SK-N-SH (cell line): ENCODE data around the gene TNPO1. TPM values are rescaled to one million over a fixed set of nuclear protein-coding genes. Genes with fewer than 3 reads are reported as not detected.
A peak's percentile ranks its signal among the peaks of the same experiment; 100 is the strongest.

Source experiments
- CTCF ChIA-PET: fragments of 300-600, 350-600 bp; formaldehyde crosslinking; extraction: SDS; loops from one replicate; lab custom pipeline; 2021; lab: Yijun Ruan, JAX
- POLR2A ChIA-PET: fragments of 350-600 bp; sonication (Branson Sonifier 250); formaldehyde crosslinking; extraction: SDS; loops from one replicate; lab custom pipeline; 2020; ENCODE audit warnings: antibody characterized with exemption, inconsistent platforms; lab: Yijun Ruan, JAX
- DNase-seq: peaks from one replicate; pipeline ENCODE4 v3.0.0; 2012
- H2AFZ ChIP-seq: fragments of 200-600 bp; sonication (generic); 2 replicates; pipeline ENCODE4 v1.8.1; 2016; ENCODE audit warnings: antibody characterized with exemption, mild to moderate bottlenecking, low read depth
- H3F3A ChIP-seq: fragments of 200-600 bp; sonication (generic); replicated peaks from 2 replicates; pipeline ENCODE3; 2016; ENCODE audit warnings: antibody characterized with exemption, mild to moderate bottlenecking; ENCODE audit not compliant: insufficient read depth
- H3K27ac ChIP-seq, 2 experiments: fragments of 200-500 bp in 1 of 2; fragments of 200-600 bp in 1 of 2; sonication (Bioruptor generic) in 1 of 2; sonication (generic), shearing (Covaris generic) in 1 of 2; 2 replicates each; pipeline versions ENCODE4 v1.5.1 to v1.6.1; 2014 to 2016; ENCODE audit warnings: low read depth in 2 of 2, inconsistent platforms in 1 of 2, low read length in 1 of 2, mild to moderate bottlenecking in 1 of 2, mixed read lengths in 1 of 2
- H3K27me3 ChIP-seq: fragments of 200-600 bp; sonication (generic), shearing (Covaris generic); 2 replicates; pipeline ENCODE4 v1.6.1; 2016; ENCODE audit warnings: mixed run types; ENCODE audit not compliant: insufficient read depth
- H3K36me3 ChIP-seq, 2 experiments: fragments of 200-500 bp in 1 of 2; fragments of 200-600 bp in 1 of 2; sonication (Bioruptor generic) in 1 of 2; sonication (generic) in 1 of 2; replicated peaks in 1 of 2; 2 replicates each; pipeline versions ENCODE3 to v1.5.1; 2014 to 2016; ENCODE audit warnings: low read length in 1 of 2, mild to moderate bottlenecking in 1 of 2; ENCODE audit not compliant: insufficient read depth in 2 of 2, control insufficient read depth in 1 of 2
- H3K4me1 ChIP-seq, 2 experiments: fragments of 200-500 bp in 1 of 2; fragments of 200-600 bp in 1 of 2; sonication (Bioruptor generic) in 1 of 2; sonication (generic), shearing (Covaris generic) in 1 of 2; 2 replicates each; pipeline versions ENCODE4 v1.5.1 to v1.6.1; 2014 to 2016; ENCODE audit warnings: low read depth in 1 of 2, low read length in 1 of 2, mixed run types in 1 of 2; ENCODE audit not compliant: insufficient read depth in 2 of 2, control insufficient read depth in 1 of 2
- H3K4me2 ChIP-seq: fragments of 200-600 bp; sonication (generic), shearing (Covaris generic); 2 replicates; pipeline ENCODE4 v1.6.1; 2017; ENCODE audit warnings: mixed run types
- H3K4me3 ChIP-seq, 2 experiments: fragments of 200-500 bp in 1 of 2; fragments of 200-600 bp in 1 of 2; sonication (Bioruptor generic) in 1 of 2; sonication (generic), shearing (Covaris generic) in 1 of 2; 2 replicates each; pipeline versions ENCODE4 v1.5.1 to v1.8.1; 2014 to 2016; ENCODE audit warnings: low read depth in 2 of 2, inconsistent platforms in 1 of 2, low read length in 1 of 2, mild to moderate bottlenecking in 1 of 2, mixed read lengths in 1 of 2, moderate library complexity in 1 of 2
- H3K79me2 ChIP-seq: fragments of 200-600 bp; sonication (generic); 2 replicates; pipeline ENCODE4 v1.8.1; 2017; ENCODE audit warnings: mild to moderate bottlenecking; ENCODE audit not compliant: insufficient read depth
- H3K9ac ChIP-seq: fragments of 200-600 bp; sonication (generic); 2 replicates; pipeline ENCODE4 v1.6.1; 2017; ENCODE audit warnings: mixed run types
- H3K9me2 ChIP-seq: fragments of 200-600 bp; sonication (generic); 2 replicates; pipeline ENCODE4 v1.6.1; 2017; ENCODE audit warnings: mixed run types
- H3K9me3 ChIP-seq: fragments of 200-600 bp; sonication (generic); 2 replicates; pipeline ENCODE4 v1.6.1; 2017; ENCODE audit warnings: mixed run types, mild to moderate bottlenecking, moderate library complexity
- H4K20me1 ChIP-seq: fragments of 200-600 bp; sonication (generic); 2 replicates; pipeline ENCODE4 v1.6.1; 2017; ENCODE audit warnings: mild to moderate bottlenecking, mixed run types; ENCODE audit not compliant: insufficient read depth
- CHD2 ChIP-seq: fragments of 150-350 bp; IDR thresholded peaks from 2 replicates; pipeline ENCODE4 v1.6.1; 2018; ENCODE audit warnings: low read length; ENCODE audit not compliant: partially characterized antibody
- EZH2phosphoT487 ChIP-seq: fragments of 200-600 bp; sonication (generic); IDR thresholded peaks from 2 replicates; pipeline ENCODE4 v1.6.1; 2017; ENCODE audit warnings: low read depth, mixed run types, mild to moderate bottlenecking, antibody characterized with exemption, moderate library complexity, borderline replicate concordance
- GABPA ChIP-seq: IDR thresholded peaks from 2 replicates; pipeline ENCODE4 v1.4.0; 2012; ENCODE audit warnings: low read depth, mild to moderate bottlenecking
- IRF3 ChIP-seq: fragments of 150-350 bp; IDR thresholded peaks from 2 replicates; pipeline ENCODE4 v1.6.1; 2016; ENCODE audit warnings: mild to moderate bottlenecking, low read depth, low read length
- JUND ChIP-seq: IDR thresholded peaks from 2 replicates; pipeline ENCODE4 v1.4.0; 2012
- MXI1 ChIP-seq: IDR thresholded peaks from 2 replicates; pipeline ENCODE4 v1.6.1; 2012; ENCODE audit warnings: mild to moderate bottlenecking, low read depth, low read length, improper control_type of control experiment
- NFIC ChIP-seq: IDR thresholded peaks from 2 replicates; pipeline ENCODE4 v1.4.0; 2012; ENCODE audit warnings: borderline replicate concordance
- PBX3 ChIP-seq: IDR thresholded peaks from 2 replicates; pipeline ENCODE4; 2012
- RCOR1 ChIP-seq: fragments of 150-350 bp; IDR thresholded peaks from 2 replicates; pipeline ENCODE4 v1.6.1; 2017; ENCODE audit warnings: antibody characterized with exemption, low read length
- RFX5 ChIP-seq: IDR thresholded peaks from 2 replicates; pipeline ENCODE4 v1.6.1; 2012; ENCODE audit warnings: mild to moderate bottlenecking, improper control_type of control experiment, low read length
- RXRA ChIP-seq: IDR thresholded peaks from 2 replicates; pipeline ENCODE4 v1.4.0; 2012; ENCODE audit warnings: low read depth, mild to moderate bottlenecking, borderline replicate concordance
- TCF12 ChIP-seq: IDR thresholded peaks from 2 replicates; pipeline ENCODE4 v1.4.0; 2012
- TEAD4 ChIP-seq: IDR thresholded peaks from 2 replicates; pipeline ENCODE4 v1.4.0; 2012; ENCODE audit warnings: mild to moderate bottlenecking, borderline replicate concordance; ENCODE audit not compliant: insufficient read depth
- USF1 ChIP-seq: IDR thresholded peaks from 2 replicates; pipeline ENCODE4 v1.4.0; 2012; ENCODE audit warnings: low read depth, borderline replicate concordance
- WGBS: methylation state at CpG from one replicate; pipeline ENCODE4 v1.1.6; 2017; ENCODE audit warnings: low lambda C conversion rate; 5-methylcytosine and 5-hydroxymethylcytosine counted together
- polyA plus RNA-seq, 3 experiments: library from polyadenylated mRNA; depleted of rRNA; stranded (reverse); fragments of >200 nt; gene quantifications; 2 replicates each; pipeline ENCODE4 v1.2.3, GENCODE V29; 2012
- TF ChIP-seq, protein P1 (sequence below): IDR thresholded peaks from 2 replicates; pipeline ENCODE4 v1.4.0; 2012; ENCODE audit warnings: low read depth

The TNPO1 gene
- polyA plus RNA-seq, 1 of the 3 experiments (the other 2 are of a cell fraction) = 19.9 TPM

DNA sequence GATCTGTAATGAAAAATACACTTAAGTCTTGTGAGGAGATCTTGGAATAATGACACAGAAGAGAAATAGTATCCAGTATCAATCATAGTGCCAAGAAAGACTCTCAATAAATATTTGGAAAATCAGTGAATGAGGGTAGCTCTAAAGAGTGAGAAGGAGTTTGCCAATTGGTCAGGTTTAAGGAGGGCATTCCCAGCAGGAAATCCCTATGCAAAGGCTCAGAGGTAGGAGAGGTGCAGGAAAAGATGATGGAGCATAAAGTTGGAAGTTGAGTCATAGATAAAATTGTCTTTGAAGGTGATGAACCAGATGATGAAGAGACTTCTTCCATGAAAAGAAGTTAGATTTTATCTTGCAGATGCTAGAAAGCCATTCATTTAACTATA lies 27.8 kb downstream of the TNPO1 start:
- peaks cover 45% of the 10 kb centered on the region for H4K20me1 ChIP-seq
- H3K9ac ChIP-seq = no peak overlapping the region
- POLR2A ChIA-PET = no interaction called here
- CTCF ChIA-PET = interaction anchor here (1.0 to 1.3 kb wide), 2 partner anchors 26 to 478 kb away, joined by 3 read pairs; no protein-coding TSS in a partner anchor
- TF ChIP-seq PBX3 (0 out of 2 replicates have a peak, but pooled peaks have one; percentile 16), RCOR1 (no peak), RXRA (no peak), CHD2 (no peak), RFX5 (no peak)
- TF ChIP-seq, all 33 proteins: peak for 1
- peaks cover 12 to 43% of the 10 kb centered on the region in 2 experiments for H3K4me1 ChIP-seq
- peaks cover 1% of the 10 kb centered on the region in 2 experiments for H3K36me3 ChIP-seq
- DNase-seq = no peak
- H2AFZ ChIP-seq = no peak overlapping the region
- no peak overlapping the region for H3K4me3 ChIP-seq
- no peak overlapping the region for H3K27ac ChIP-seq
- no peaks in the 10 kb centered on the region for H3K27me3 ChIP-seq
- peaks cover 94% of the 10 kb centered on the region for H3K79me2 ChIP-seq
- peaks cover 30% of the 10 kb centered on the region for H3F3A ChIP-seq
- H3K9me3 ChIP-seq = no peaks in the 10 kb centered on the region
- no peaks in the 10 kb centered on the region for H3K9me2 ChIP-seq
- H3K4me2 ChIP-seq = no peak overlapping the region

- no peak overlapping the region for H2AFZ ChIP-seq
- H4K20me1 ChIP-seq = peaks cover 55% of the 10 kb centered on the region
- no peak overlapping the region for H3K9ac ChIP-seq
- TF ChIP-seq EZH2phosphoT487 = no peak
- no peak for TF ChIP-seq IRF3
- no peak for TF ChIP-seq GABPA
- no peak for TF ChIP-seq MXI1
- TF ChIP-seq RFX5 = no peak
- TF ChIP-seq, protein P1, sequence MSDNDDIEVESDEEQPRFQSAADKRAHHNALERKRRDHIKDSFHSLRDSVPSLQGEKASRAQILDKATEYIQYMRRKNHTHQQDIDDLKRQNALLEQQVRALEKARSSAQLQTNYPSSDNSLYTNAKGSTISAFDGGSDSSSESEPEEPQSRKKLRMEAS = no peak
- TF ChIP-seq NFIC = no peak
- TF ChIP-seq USF1 = no peak
- no peak for TF ChIP-seq JUND
- TF ChIP-seq TCF12 = no peak
- TF ChIP-seq TEAD4 = no peak
- peaks cover 26 to 41% of the 10 kb centered on the region in 2 experiments for H3K4me1 ChIP-seq
- peaks cover 9 to 16% of the 10 kb centered on the region in 2 experiments for H3K36me3 ChIP-seq
- DNase-seq = no peak
- no peaks in the 10 kb centered on the region for H3K9me2 ChIP-seq
- no peak overlapping the region for H3K4me3 ChIP-seq
- H3F3A ChIP-seq = peaks cover 26% of the 10 kb centered on the region
- H3K27me3 ChIP-seq = no peaks in the 10 kb centered on the region
- 89% methylated on average over 2 of the region's 2 CpGs for WGBS
- no peak overlapping the region for H3K4me2 ChIP-seq
- ChIA-PET CTCF (no interaction called here), POLR2A (no interaction called here)
- H3K27ac ChIP-seq = peak overlapping the region in 1 of 2 experiments; percentile 39; a peak in 1 of 4 replicates
- no peaks in the 10 kb centered on the region for H3K9me3 ChIP-seq
- peaks cover 94% of the 10 kb centered on the region for H3K79me2 ChIP-seq
Measured at GRCh38 chr5:72845889-72846288, 29.4 kb downstream of the TNPO1 start.
